Left lung (tissue), 10 donors: Measurements from ENCODE around the gene GPR151. TPM values are rescaled to one million over a fixed set of nuclear protein-coding genes. Genes with fewer than 3 reads are reported as not detected.

ENCODE experiments used
- ATAC-seq: fragments of 200-7000 bp; cut with Tn5 transposase; one replicate; pipeline ENCODE4 v1.9.1; 2020; ENCODE audit warnings: moderate library complexity
- DNase-seq, 4 donors: peaks; one replicate each; pipeline ENCODE4 v3.0.0-alpha.2; 2013 to 2020
- H3K27ac ChIP-seq, 2 donors: fragments of 200-600 bp; sonication (generic) in 1 of 2; one replicate each; pipeline versions ENCODE4 v1.5.0 to v1.8.0; 2020 to 2021
- H3K27me3 ChIP-seq, 2 donors: fragments of 200-600 bp; sonication (generic) in 1 of 2; one replicate each; pipeline versions ENCODE4 v1.5.0 to v1.8.0; 2020 to 2021
- H3K36me3 ChIP-seq, 2 donors: fragments of 200-600 bp; sonication (generic) in 1 of 2; one replicate each; pipeline versions ENCODE4 v1.5.0 to v1.8.0; 2020 to 2021
- H3K4me1 ChIP-seq, 2 donors: fragments of 200-600 bp; one replicate each; pipeline ENCODE4 v1.8.0; 2021
- H3K4me3 ChIP-seq, 2 donors: fragments of 200-600 bp; sonication (generic) in 1 of 2; one replicate each; pipeline versions ENCODE4 v1.5.0 to v1.8.0; 2020 to 2021; ENCODE audit warnings: mild to moderate bottlenecking in 1 of 2
- H3K9me3 ChIP-seq, 2 donors: fragments of 200-600 bp; sonication (generic) in 1 of 2; one replicate each; pipeline versions ENCODE4 v1.5.0 to v1.8.0; 2020 to 2021
- CTCF ChIP-seq, 2 donors: fragments of 200-600 bp; sonication (generic) in 1 of 2; IDR thresholded peaks; one replicate each; pipeline versions ENCODE4 v1.5.0 to v1.8.0; 2021; ENCODE audit warnings: antibody characterized with exemption in 2 of 2
- intact Hi-C, 2 donors: fragments of 100-400 bp; cut with DNase I; formaldehyde crosslinking; loops; one replicate each; pipeline versions ENCODE4 v1.11.2 to v1.14.2; 2022
- polyA plus RNA-seq, 6 donors: library from polyadenylated mRNA; unstranded; fragments of 120-200 nt; gene quantifications; one replicate each; pipeline ENCODE4 v1.2.1, GENCODE V29; 2013; ENCODE audit not compliant: insufficient read length in 6 of 6
- total RNA-seq, 2 donors: library from RNA; stranded (reverse); fragmentation: NEBNext Ultra II Directional; extraction: Animal tissue kit (Norgen Biotek cat#: 25700); gene quantifications; one replicate each; pipeline ENCODE4 v1.2.1, GENCODE V29; 2021
- donor health status: DM: no; HTN: yes; CAD: no.
- donor health status: DM: no; HTN: no; CAD: no.

GPR151 gene
- total and polyA plus RNA-seq, 8 donors = not detected

GRCh38 chr5:146510559-146511125 lies 5.3 kb downstream of the GPR151 start:
- intact Hi-C loops = no loop called here
- no peaks in the 10 kb centered on the region for H3K9me3 ChIP-seq
- no peaks in the 10 kb centered on the region for H3K4me1 ChIP-seq
- no peak for ATAC-seq
- H3K27ac ChIP-seq = no peak overlapping the region
- H3K36me3 ChIP-seq = peaks cover 0 to 75% of the 10 kb centered on the region in 2 donors
- TF ChIP-seq CTCF (IDR thresholded peaks at IDR 0.05) = no peak
- no peaks in the 10 kb centered on the region for H3K27me3 ChIP-seq
- no peak overlapping the region for H3K4me3 ChIP-seq
- no peak for DNase-seq

- intact Hi-C loops = no loop called here
- no peak overlapping the region for H3K27ac ChIP-seq
- no peak overlapping the region for H3K4me3 ChIP-seq
- ATAC-seq = no peak
- H3K9me3 ChIP-seq = no peaks in the 10 kb centered on the region
- H3K36me3 ChIP-seq = peaks cover 0 to 98% of the 10 kb centered on the region in 2 donors
- no peaks in the 10 kb centered on the region for H3K27me3 ChIP-seq
- TF ChIP-seq CTCF (IDR thresholded peaks at IDR 0.05) = no peak
- no peaks in the 10 kb centered on the region for H3K4me1 ChIP-seq
- no peak for DNase-seq
Measured at GRCh38 chr5:146507428-146507827, 8.6 kb downstream of the GPR151 start.

GRCh38 chr5:146499680-146500079 lies 16.3 kb downstream of the GPR151 start:
- no peak for TF ChIP-seq CTCF (IDR thresholded peaks at IDR 0.05)
- no peak overlapping the region for H3K4me3 ChIP-seq
- ATAC-seq = no peak

GRCh38 chr5:146494656-146495055 lies 21.3 kb downstream of the GPR151 start:
- intact Hi-C loops = no loop called here
- DNase-seq (no peak), ATAC-seq (no peak)
- Histone ChIP-seq H3K27me3 (no peaks in the 10 kb centered on the region), H3K4me3 (no peak overlapping the region), H3K9me3 (no peaks in the 10 kb centered on the region), H3K27ac (no peak overlapping the region), H3K36me3 (peaks cover 0 to 70% of the 10 kb centered on the region in 2 donors), H3K4me1 (no peaks in the 10 kb centered on the region)
- TF ChIP-seq CTCF (IDR thresholded peaks at IDR 0.05) = no peak

More at GRCh38 chr5:146499680-146500079, 16.3 kb downstream of the GPR151 start:
- no peaks in the 10 kb centered on the region for H3K4me1 ChIP-seq
- no peak overlapping the region for H3K27ac ChIP-seq
- intact Hi-C loops = no loop called here
- H3K27me3 ChIP-seq = no peaks in the 10 kb centered on the region
- H3K36me3 ChIP-seq = peaks cover 0 to 68% of the 10 kb centered on the region in 2 donors
- no peaks in the 10 kb centered on the region for H3K9me3 ChIP-seq
- no peak for DNase-seq

- Histone ChIP-seq H3K27me3 (no peaks in the 10 kb centered on the region), H3K27ac (no peak overlapping the region), H3K36me3 (peaks cover 0 to 70% of the 10 kb centered on the region in 2 donors), H3K9me3 (no peaks in the 10 kb centered on the region), H3K4me3 (no peak overlapping the region), H3K4me1 (no peaks in the 10 kb centered on the region)
- no peak for ATAC-seq
- TF ChIP-seq CTCF (IDR thresholded peaks at IDR 0.05) = no peak
- intact Hi-C loops = no loop called here
- DNase-seq = no peak
Measured at GRCh38 chr5:146490089-146490843, 25.7 kb downstream of the GPR151 start.
